ENCODE results near the gene BARX1.

DNA sequence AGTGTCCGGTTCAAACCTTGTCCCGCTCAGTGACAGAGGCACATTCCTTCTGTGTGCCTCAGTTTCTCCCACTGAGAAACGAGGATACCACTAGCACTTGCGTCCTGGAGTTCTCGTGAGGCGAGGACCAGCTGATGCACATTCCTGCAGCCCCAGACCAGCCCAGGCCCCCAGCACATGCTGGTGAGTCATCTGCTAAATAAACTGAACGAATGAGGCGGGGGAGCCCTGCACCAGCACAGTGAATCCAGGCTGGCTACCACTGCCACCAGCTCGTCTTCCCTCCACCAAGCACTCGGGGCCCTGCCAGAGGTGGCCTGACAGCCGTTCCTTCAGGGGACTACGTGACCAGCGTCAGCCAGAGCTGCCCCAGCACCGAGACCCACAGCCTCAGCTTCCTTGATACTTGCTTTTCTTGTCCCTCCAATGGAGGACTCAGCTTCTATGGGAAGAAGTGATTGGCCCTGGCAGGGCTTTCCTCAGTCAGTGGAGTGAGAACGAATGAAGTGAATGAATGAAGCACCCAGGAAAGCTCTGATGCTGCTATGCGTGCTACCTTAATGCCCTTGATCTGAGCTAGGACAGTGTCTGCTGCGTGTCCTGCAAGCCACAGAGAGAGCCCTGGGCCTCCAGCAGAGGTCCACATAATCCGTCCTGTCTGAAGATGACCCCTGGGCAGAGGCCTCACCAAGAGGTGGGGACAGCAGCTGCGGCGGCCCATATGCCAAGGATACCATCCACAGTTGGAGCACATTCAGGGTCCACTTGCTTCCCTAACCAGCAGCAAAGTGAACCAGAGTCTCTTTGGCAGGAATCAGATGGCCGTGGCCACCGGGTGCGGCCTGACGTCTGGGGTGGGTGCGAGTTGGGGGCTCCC, 13.5 kb upstream of the BARX1 start:
- TF ChIP-seq CTCF (IDR thresholded peaks at IDR 0.05): no peak
- no peak for TF ChIP-seq POLR2AphosphoS5 (IDR thresholded peaks at IDR 0.05; ENCODE audit: insufficient read depth in 1 of 2, low read depth in 1 of 2)

All from vagina (tissue), 2 donors.